GM12878 (cell line): ENCODE data around the gene BARHL1.

Experiments used
- RFX5 ChIP-seq: IDR thresholded peaks from 2 replicates; pipeline ENCODE4 v1.6.1; 2011; ENCODE audit warnings: low read depth, low read length, improper control_type of control experiment
- SIX5 ChIP-seq: IDR thresholded peaks from 2 replicates; pipeline ENCODE4 v1.6.1; 2011; ENCODE audit warnings: mild to moderate bottlenecking, low read depth, low read length, moderate library complexity; ENCODE audit not compliant: severe bottlenecking
- SMC3 ChIP-seq: IDR thresholded peaks from 2 replicates; pipeline ENCODE4 v1.6.1; 2011; ENCODE audit warnings: low read length, improper control_type of control experiment, borderline replicate concordance
- TF ChIP-seq, protein P1 (sequence below), 3 experiments: IDR thresholded peaks in 2 of 3; conservative IDR thresholded peaks in 1 of 3; 2 replicates each; pipeline ENCODE4 v1.5.1; 2011; ENCODE audit warnings: low read depth in 3 of 3, low read length in 3 of 3, mild to moderate bottlenecking in 3 of 3, control low read depth in 2 of 3, moderate library complexity in 2 of 3, inconsistent platforms in 1 of 3, mixed read lengths in 1 of 3; ENCODE audit not compliant: control insufficient read depth in 2 of 3, insufficient read depth in 1 of 3; ENCODE audit errors: extremely low read depth in 1 of 3

- TF ChIP-seq SMC3 (no peak), SIX5 (no peak), RFX5 (no peak)
- TF ChIP-seq, protein P1, sequence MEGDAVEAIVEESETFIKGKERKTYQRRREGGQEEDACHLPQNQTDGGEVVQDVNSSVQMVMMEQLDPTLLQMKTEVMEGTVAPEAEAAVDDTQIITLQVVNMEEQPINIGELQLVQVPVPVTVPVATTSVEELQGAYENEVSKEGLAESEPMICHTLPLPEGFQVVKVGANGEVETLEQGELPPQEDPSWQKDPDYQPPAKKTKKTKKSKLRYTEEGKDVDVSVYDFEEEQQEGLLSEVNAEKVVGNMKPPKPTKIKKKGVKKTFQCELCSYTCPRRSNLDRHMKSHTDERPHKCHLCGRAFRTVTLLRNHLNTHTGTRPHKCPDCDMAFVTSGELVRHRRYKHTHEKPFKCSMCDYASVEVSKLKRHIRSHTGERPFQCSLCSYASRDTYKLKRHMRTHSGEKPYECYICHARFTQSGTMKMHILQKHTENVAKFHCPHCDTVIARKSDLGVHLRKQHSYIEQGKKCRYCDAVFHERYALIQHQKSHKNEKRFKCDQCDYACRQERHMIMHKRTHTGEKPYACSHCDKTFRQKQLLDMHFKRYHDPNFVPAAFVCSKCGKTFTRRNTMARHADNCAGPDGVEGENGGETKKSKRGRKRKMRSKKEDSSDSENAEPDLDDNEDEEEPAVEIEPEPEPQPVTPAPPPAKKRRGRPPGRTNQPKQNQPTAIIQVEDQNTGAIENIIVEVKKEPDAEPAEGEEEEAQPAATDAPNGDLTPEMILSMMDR (IDR thresholded peaks at IDR 0.05 in 2 of 3, conservative IDR thresholded peaks at IDR 0.05 in 1 of 3; ENCODE audit: control insufficient read depth in 2 of 3, extremely low read depth in 1 of 3, insufficient read depth in 1 of 3, low read depth in 3 of 3, low read length in 3 of 3): no peak
Observed at GRCh38 chr9:132589148-132590036, 7.0 kb downstream of the BARHL1 start.
